NB4 (cell line): ENCODE data around the gene BCL2L12.

Experiments used
- MYC ChIP-seq: IDR thresholded peaks from 2 replicates; pipeline ENCODE4 v1.6.1; 2011; ENCODE audit warnings: low read depth, low read length
- TF ChIP-seq, protein P1 (sequence below): IDR thresholded peaks from one replicate; pipeline ENCODE4 v1.5.1; 2012; ENCODE audit warnings: low read depth, low read length

DNA sequence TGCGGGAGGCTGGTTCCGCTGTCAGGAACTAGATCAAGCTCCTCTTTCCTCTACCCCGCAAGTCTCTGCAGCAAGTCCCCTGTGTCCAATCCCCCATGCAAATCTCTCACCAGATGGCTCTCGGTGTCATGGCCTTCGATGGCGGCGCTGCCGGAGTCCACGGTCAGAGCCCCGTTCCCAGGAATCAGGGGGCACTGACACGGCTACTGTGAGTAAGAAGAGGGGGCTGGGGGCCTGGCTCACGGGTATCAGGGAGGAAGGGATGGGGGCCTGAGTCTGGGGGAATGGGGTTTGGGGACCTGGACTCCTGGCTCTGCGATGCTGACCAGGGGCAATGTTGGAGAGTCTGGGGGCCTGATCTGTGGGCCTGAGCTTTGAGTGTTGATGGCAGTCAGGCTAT lies 19.7 kb upstream of the BCL2L12 start:
- TF ChIP-seq, protein P1, sequence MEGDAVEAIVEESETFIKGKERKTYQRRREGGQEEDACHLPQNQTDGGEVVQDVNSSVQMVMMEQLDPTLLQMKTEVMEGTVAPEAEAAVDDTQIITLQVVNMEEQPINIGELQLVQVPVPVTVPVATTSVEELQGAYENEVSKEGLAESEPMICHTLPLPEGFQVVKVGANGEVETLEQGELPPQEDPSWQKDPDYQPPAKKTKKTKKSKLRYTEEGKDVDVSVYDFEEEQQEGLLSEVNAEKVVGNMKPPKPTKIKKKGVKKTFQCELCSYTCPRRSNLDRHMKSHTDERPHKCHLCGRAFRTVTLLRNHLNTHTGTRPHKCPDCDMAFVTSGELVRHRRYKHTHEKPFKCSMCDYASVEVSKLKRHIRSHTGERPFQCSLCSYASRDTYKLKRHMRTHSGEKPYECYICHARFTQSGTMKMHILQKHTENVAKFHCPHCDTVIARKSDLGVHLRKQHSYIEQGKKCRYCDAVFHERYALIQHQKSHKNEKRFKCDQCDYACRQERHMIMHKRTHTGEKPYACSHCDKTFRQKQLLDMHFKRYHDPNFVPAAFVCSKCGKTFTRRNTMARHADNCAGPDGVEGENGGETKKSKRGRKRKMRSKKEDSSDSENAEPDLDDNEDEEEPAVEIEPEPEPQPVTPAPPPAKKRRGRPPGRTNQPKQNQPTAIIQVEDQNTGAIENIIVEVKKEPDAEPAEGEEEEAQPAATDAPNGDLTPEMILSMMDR: no peak
- no peak for TF ChIP-seq MYC
